Stomach (tissue), 9 donors: ENCODE data around the gene PLXNA1. TPM values are rescaled to one million over a fixed set of nuclear protein-coding genes. Genes with fewer than 3 reads are reported as not detected.

Experiments
- DNase-seq, 2 donors: peaks; one replicate each; pipeline versions ENCODE4 v3.0.0 to v3.0.0-alpha.2; 2013 to 2019
- H3K27ac ChIP-seq, 5 donors: fragments of 200-600 bp in 4 of 5; sonication (generic) in 4 of 5; one replicate each; pipeline ENCODE4 v1.5.1; 2013 to 2019; ENCODE audit warnings: mild to moderate bottlenecking in 1 of 5, moderate library complexity in 1 of 5
- H3K27me3 ChIP-seq, 3 donors: fragments of 200-600 bp; sonication (generic); one replicate each; pipeline ENCODE4 v1.5.1; 2017 to 2019; ENCODE audit warnings: mixed run types in 1 of 3
- H3K36me3 ChIP-seq, 4 donors: fragments of 200-600 bp; sonication (generic); 1 replicate in 3 of 4; 2 replicates in 1 of 4; pipeline ENCODE4 v1.5.1; 2016 to 2019
- H3K4me1 ChIP-seq, 4 donors: fragments of 200-600 bp; sonication (generic); one replicate each; pipeline ENCODE4 v1.5.1; 2016 to 2019
- H3K4me3 ChIP-seq, 4 donors: fragments of 200-600 bp; sonication (generic) in 3 of 4; one replicate each; pipeline ENCODE4 v1.5.1; 2016 to 2019; ENCODE audit warnings: mild to moderate bottlenecking in 1 of 4
- H3K9me3 ChIP-seq, 4 donors: fragments of 200-600 bp; sonication (generic); one replicate each; pipeline ENCODE4 v1.5.1; 2016 to 2019
- CTCF ChIP-seq, 7 experiments: fragments of 450-650 bp in 4 of 7; fragments of 200-600 bp in 3 of 7; sonication (generic) in 3 of 7; IDR thresholded peaks; one replicate each; pipeline ENCODE4 v1.5.1; 2016 to 2019; ENCODE audit warnings: antibody characterized with exemption in 7 of 7, control low read depth in 2 of 7, mild to moderate bottlenecking in 1 of 7
- EP300 ChIP-seq: sonication (generic); formaldehyde crosslinking; IDR thresholded peaks from one replicate; pipeline ENCODE4 v1.6.1; 2017; ENCODE audit warnings: antibody characterized with exemption
- POLR2A ChIP-seq, 4 donors: fragments of 450-650 bp; IDR thresholded peaks; one replicate each; pipeline ENCODE4 v1.6.1; 2016; ENCODE audit warnings: antibody characterized with exemption in 4 of 4, control low read depth in 2 of 4, mild to moderate bottlenecking in 1 of 4, moderate library complexity in 1 of 4
- POLR2AphosphoS5 ChIP-seq, 3 donors: sonication (generic); formaldehyde crosslinking; IDR thresholded peaks; one replicate each; pipeline ENCODE4 v1.6.1; 2016; ENCODE audit warnings: antibody characterized with exemption in 3 of 3
- WGBS, 5 donors: extraction: QIAGEN DNeasy Blood & Tissue Kit in 3 of 5; methylation state at CpG; one replicate each; pipeline versions ENCODE4 v1.1.5 to v1.1.7; 2013 to 2018; 5-methylcytosine and 5-hydroxymethylcytosine counted together
- intact Hi-C: fragments of 100-400 bp; cut with DNase I; formaldehyde crosslinking; loops from one replicate; pipeline ENCODE4 v1.15.1; 2023; ENCODE audit warnings: low total_unique reads
- polyA plus RNA-seq, 3 donors: library from polyadenylated mRNA; stranded (reverse); fragments of 200-250 nt; gene quantifications; one replicate each; pipeline ENCODE4 v1.2.3, GENCODE V29; 2013
- total RNA-seq, 5 donors: library from RNA; depleted of rRNA; stranded (reverse); fragments of >200 nt; gene quantifications; one replicate each; pipeline versions ENCODE4 v1.1.0 to v1.2.3, GENCODE V29; 2014 to 2016
- donor health status: healthy with polysubstance abuse.
- donor health status: Bipolar disorder and iron deficiency.
- donor health status: healthy.

The PLXNA1 gene
- total and polyA plus RNA-seq, 8 donors = 0.92 to 54.7 (median 13.9) TPM

GRCh38 chr3:127012091-127012490 is 29.2 kb downstream of the PLXNA1 start:
- Histone ChIP-seq H3K4me1 (peaks cover 0 to 3% (median 0%) of the 10 kb centered on the region in 4 donors), H3K36me3 (peaks cover 24 to 91% (median 87%) of the 10 kb centered on the region in 4 donors), H3K27ac (no peak overlapping the region), H3K9me3 (no peaks in the 10 kb centered on the region), H3K27me3 (no peaks in the 10 kb centered on the region), H3K4me3 (no peak overlapping the region)
- TF ChIP-seq POLR2A (IDR thresholded peaks at IDR 0.05) = no peak
- TF ChIP-seq POLR2AphosphoS5 (IDR thresholded peaks at IDR 0.05) = no peak
- TF ChIP-seq EP300 = no peak
- TF ChIP-seq CTCF (IDR thresholded peaks at IDR 0.05) = no peak
- WGBS, 5 donors = 92 to 96% (median 94%) methylated on average over 7 to 15 of the region's 15 CpGs
- intact Hi-C loops = no loop called here
- DNase-seq = no peak

- peaks cover 0 to 3% (median 0%) of the 10 kb centered on the region in 4 donors for H3K4me1 ChIP-seq
- H3K27ac ChIP-seq = no peak overlapping the region
- H3K27me3 ChIP-seq = no peaks in the 10 kb centered on the region
- TF ChIP-seq EP300 (no peak), POLR2A (IDR thresholded peaks at IDR 0.05) (no peak), POLR2AphosphoS5 (IDR thresholded peaks at IDR 0.05) (no peak), CTCF (IDR thresholded peaks at IDR 0.05) (no peak)
- H3K36me3 ChIP-seq = peaks cover 34 to 91% (median 87%) of the 10 kb centered on the region in 4 donors
- 82 to 92% (median 86%) methylated on average over 10 of the region's 10 CpGs for WGBS, 5 donors
- intact Hi-C loops = no loop called here
- DNase-seq = no peak
- H3K4me3 ChIP-seq = no peak overlapping the region
- H3K9me3 ChIP-seq = no peaks in the 10 kb centered on the region
These were observed 30.3 kb downstream of the PLXNA1 start for GRCh38 chr3:127013181-127013580.

GRCh38 chr3:127013758-127014535 is 31.0 kb downstream of the PLXNA1 start:
- intact Hi-C loops = no loop called here
- Histone ChIP-seq H3K27ac (no peak overlapping the region), H3K9me3 (no peaks in the 10 kb centered on the region), H3K4me1 (peaks cover 0 to 3% (median 0%) of the 10 kb centered on the region in 4 donors), H3K4me3 (no peak overlapping the region), H3K36me3 (peaks cover 35 to 91% (median 90%) of the 10 kb centered on the region in 4 donors), H3K27me3 (no peaks in the 10 kb centered on the region)
- DNase-seq = no peak
- TF ChIP-seq POLR2A (IDR thresholded peaks at IDR 0.05) (no peak), POLR2AphosphoS5 (IDR thresholded peaks at IDR 0.05) (no peak), EP300 (no peak), CTCF (IDR thresholded peaks at IDR 0.05) (no peak)
- WGBS, 5 donors = 90 to 95% (median 93%) methylated on average over 32 to 50 of the region's 50 CpGs

- Histone ChIP-seq H3K27ac (no peak overlapping the region), H3K4me3 (no peak overlapping the region), H3K9me3 (no peaks in the 10 kb centered on the region), H3K27me3 (no peaks in the 10 kb centered on the region), H3K36me3 (peaks cover 35 to 97% (median 93%) of the 10 kb centered on the region in 4 donors), H3K4me1 (peaks cover 0 to 3% (median 0%) of the 10 kb centered on the region in 4 donors)
- intact Hi-C loops = no loop called here
- no peak for DNase-seq
- no peak for TF ChIP-seq CTCF (IDR thresholded peaks at IDR 0.05)
- no peak for TF ChIP-seq EP300
- no peak for TF ChIP-seq POLR2A (IDR thresholded peaks at IDR 0.05)
- TF ChIP-seq POLR2AphosphoS5 (IDR thresholded peaks at IDR 0.05) = no peak
- 85 to 91% (median 89%) methylated on average over 23 to 35 of the region's 35 CpGs for whole genome bisulfite sequencing, 5 donors
These were observed 31.8 kb downstream of the PLXNA1 start for GRCh38 chr3:127014536-127015281.
